Caco-2 (cell line): ENCODE data around the gene RNF11. TPM values are rescaled to one million over a fixed set of nuclear protein-coding genes. Genes with fewer than 3 reads are reported as not detected.

Experiments used
- BruUV-seq: library from RNA; stranded (reverse); fragments of 400-500 nt; replicated peaks from 2 replicates; lab custom pipeline; 2021; lab: Mats Ljungman, UMichigan
- CTCF ChIA-PET: fragments of 300-600 bp; sonication (Branson Sonifier 250); formaldehyde crosslinking; loops from one replicate; lab custom pipeline; 2022; ENCODE audit warnings: antibody characterized with exemption; lab: Charles Lee
- POLR2A ChIA-PET: fragments of 300-600 bp; sonication (Branson Sonifier 250); formaldehyde crosslinking; loops from one replicate; lab custom pipeline; 2022; ENCODE audit warnings: antibody characterized with exemption; lab: Charles Lee
- DNase-seq, 2 experiments: peaks; one replicate each; pipeline versions ENCODE4 v3.0.0 to v3.0.0-alpha.2; 2020 to 2022
- H3K27me3 ChIP-seq: replicated peaks from 2 replicates; pipeline ENCODE4 v1.6.0; 2011; ENCODE audit warnings: low read length; ENCODE audit not compliant: control insufficient read depth, insufficient read depth
- H3K36me3 ChIP-seq: 2 replicates; pipeline ENCODE4 v1.5.1; 2011; ENCODE audit warnings: low read length; ENCODE audit not compliant: control insufficient read depth, insufficient read depth
- H3K4me1 ChIP-seq: fragments of 250-450 bp; sonication (Bioruptor Pico); 2 replicates; pipeline ENCODE4 v1.5.1; 2020; ENCODE audit warnings: mild to moderate bottlenecking
- H3K4me3 ChIP-seq: 2 replicates; pipeline ENCODE4 v1.5.1; 2011; ENCODE audit warnings: low read depth, mild to moderate bottlenecking, control low read depth, low read length
- H3K9me3 ChIP-seq: fragments of 250-450 bp; sonication (Bioruptor Pico); 2 replicates; pipeline ENCODE4 v1.5.1; 2020; ENCODE audit warnings: mild to moderate bottlenecking, moderate library complexity
- H3K27ac Mint-ChIP-seq: one replicate; pipeline ENCODE4 v1.8.0; 2022; ENCODE audit warnings: mixed read lengths; ENCODE audit not compliant: unreplicated experiment
- H3K27me3 Mint-ChIP-seq: one replicate; pipeline ENCODE4 v1.8.0; 2022; ENCODE audit warnings: mixed read lengths; ENCODE audit not compliant: insufficient read depth, unreplicated experiment
- H3K36me3 Mint-ChIP-seq: one replicate; pipeline ENCODE4 v1.8.0; 2022; ENCODE audit warnings: mild to moderate bottlenecking, mixed read lengths; ENCODE audit not compliant: insufficient read depth, unreplicated experiment
- H3K4me1 Mint-ChIP-seq: one replicate; pipeline ENCODE4 v1.8.0; 2022; ENCODE audit warnings: low read depth, mixed read lengths; ENCODE audit not compliant: unreplicated experiment
- H3K4me3 Mint-ChIP-seq: one replicate; pipeline ENCODE4 v1.8.0; 2022; ENCODE audit warnings: mild to moderate bottlenecking, moderate library complexity, mixed read lengths; ENCODE audit not compliant: unreplicated experiment
- H3K9me3 Mint-ChIP-seq: one replicate; pipeline ENCODE4 v1.8.0; 2022; ENCODE audit warnings: mixed read lengths; ENCODE audit not compliant: unreplicated experiment
- CTCF ChIP-seq, 2 experiments: fragments of 200-600 bp in 1 of 2; IDR thresholded peaks; 1 replicate in 1 of 2; 2 replicates in 1 of 2; pipeline versions ENCODE4 v1.5.1 to v1.8.0; 2011 to 2022; ENCODE audit warnings: antibody characterized with exemption in 1 of 2, control low read depth in 1 of 2, inconsistent platforms in 1 of 2, low read depth in 1 of 2, low read length in 1 of 2, mild to moderate bottlenecking in 1 of 2, moderate library complexity in 1 of 2; ENCODE audit not compliant: insufficient read depth in 1 of 2, severe bottlenecking in 1 of 2, unreplicated experiment in 1 of 2
- intact Hi-C: fragments of 100-400 bp; cut with micrococcal nuclease; formaldehyde crosslinking; loops from one replicate; pipeline ENCODE4 v1.10.0; 2022; ENCODE audit not compliant: unreplicated experiment
- total RNA-seq: library from RNA; stranded (reverse); gene quantifications from 2 replicates; pipeline ENCODE4 v1.2.3, GENCODE V29; 2022

RNF11 gene
- total RNA-seq, 1 experiment from 2014 or later: 44.1 TPM

- intact Hi-C loops: no loop called here
- H3K4me3 ChIP-seq: no peak overlapping the region
- no peaks in the 10 kb centered on the region for H3K27me3 ChIP-seq
- POLR2A ChIA-PET: no interaction called here
- Mint-ChIP-seq H3K4me1 (no peaks in the 10 kb centered on the region), H3K27me3 (no peaks in the 10 kb centered on the region), H3K27ac (no peak overlapping the region), H3K9me3 (no peaks in the 10 kb centered on the region), H3K36me3 (no peaks in the 10 kb centered on the region), H3K4me3 (no peak overlapping the region)
- CTCF ChIA-PET: no interaction called here
- TF ChIP-seq CTCF (IDR thresholded peaks at IDR 0.05; ENCODE audit: insufficient read depth in 1 of 2, low read depth in 1 of 2, low read length in 1 of 2, severe bottlenecking in 1 of 2, unreplicated experiment in 1 of 2): no peak
- no peaks in the 10 kb centered on the region for H3K4me1 ChIP-seq
- no peak for DNase-seq
- H3K36me3 ChIP-seq: no peaks in the 10 kb centered on the region
- no TSS peak for BruUV-seq
- no peaks in the 10 kb centered on the region for H3K9me3 ChIP-seq
Observed at GRCh38 chr1:51264451-51264850, 28.4 kb downstream of the RNF11 start.

- no peaks in the 10 kb centered on the region for H3K4me1 ChIP-seq
- POLR2A ChIA-PET: no interaction called here
- no peak overlapping the region for H3K27ac Mint-ChIP-seq
Observed at GRCh38 chr1:51265618-51266017, 29.5 kb downstream of the RNF11 start.

GRCh38 chr1:51266181-51266580, 30.1 kb downstream of the RNF11 start:
- POLR2A ChIA-PET: no interaction called here
- CTCF ChIA-PET: no interaction called here
- intact Hi-C loops: no loop called here
- no peaks in the 10 kb centered on the region for H3K27me3 Mint-ChIP-seq
- no peak for TF ChIP-seq CTCF (IDR thresholded peaks at IDR 0.05; ENCODE audit: insufficient read depth in 1 of 2, low read depth in 1 of 2, low read length in 1 of 2, severe bottlenecking in 1 of 2, unreplicated experiment in 1 of 2)
- no peak overlapping the region for H3K4me3 ChIP-seq
- BruUV-seq: no TSS peak
- no peaks in the 10 kb centered on the region for H3K27me3 ChIP-seq
- H3K36me3 Mint-ChIP-seq: no peaks in the 10 kb centered on the region
- H3K9me3 ChIP-seq: no peaks in the 10 kb centered on the region
- no peaks in the 10 kb centered on the region for H3K36me3 ChIP-seq
- no peaks in the 10 kb centered on the region for H3K4me1 Mint-ChIP-seq
- no peak overlapping the region for H3K27ac Mint-ChIP-seq
- no peaks in the 10 kb centered on the region for H3K9me3 Mint-ChIP-seq
- no peak overlapping the region for H3K4me3 Mint-ChIP-seq
- DNase-seq: no peak
- H3K4me1 ChIP-seq: no peaks in the 10 kb centered on the region

More at GRCh38 chr1:51265618-51266017, 29.5 kb downstream of the RNF11 start:
- Histone ChIP-seq H3K9me3 (no peaks in the 10 kb centered on the region), H3K36me3 (no peaks in the 10 kb centered on the region), H3K27me3 (no peaks in the 10 kb centered on the region), H3K4me3 (no peak overlapping the region)
- TF ChIP-seq CTCF (IDR thresholded peaks at IDR 0.05; ENCODE audit: insufficient read depth in 1 of 2, low read depth in 1 of 2, low read length in 1 of 2, severe bottlenecking in 1 of 2, unreplicated experiment in 1 of 2): no peak
- Mint-ChIP-seq H3K27me3 (no peaks in the 10 kb centered on the region), H3K4me3 (no peak overlapping the region), H3K4me1 (no peaks in the 10 kb centered on the region), H3K36me3 (no peaks in the 10 kb centered on the region), H3K9me3 (no peaks in the 10 kb centered on the region)
- CTCF ChIA-PET: no interaction called here
- DNase-seq: no peak
- intact Hi-C loops: no loop called here
- BruUV-seq: no TSS peak
